ENCODE data around the gene STX18. TPM values are rescaled to one million over a fixed set of nuclear protein-coding genes. Genes with fewer than 3 reads are reported as not detected.
"Not testable (repeated sequence)": the region's sequence is repeated elsewhere in the genome, so short reads cannot be mapped to it uniquely, and the experiment has no call there.

Gene STX18
- total RNA-seq, 2 experiments from 2014 or later = 20.2 to 23.2 TPM

GRCh38 chr4:4422117-4422516 is 119.7 kb downstream of the STX18 start:
- Mint-ChIP-seq H3K36me3 (peaks cover 16% of the 10 kb centered on the region), H3K4me1 (ENCODE audit: low read depth) (peaks cover 26% of the 10 kb centered on the region)
- POLR2A ChIA-PET; H3K27ac Mint-ChIP-seq; CTCF ChIA-PET; intact Hi-C loops (cut with micrococcal nuclease); H3K4me3 Mint-ChIP-seq; H3K9me3 Mint-ChIP-seq; H3K27me3 Mint-ChIP-seq: not testable (repeated sequence)
- peak; percentile 1 for DNase-seq

- POLR2A ChIA-PET = no interaction called here
- peaks cover 28% of the 10 kb centered on the region for H3K4me1 Mint-ChIP-seq (ENCODE audit: low read depth)
- CTCF ChIA-PET = no interaction called here
Observed at GRCh38 chr4:4421356-4421755, 120.5 kb downstream of the STX18 start.

GRCh38 chr4:4420421-4420820 is 121.4 kb downstream of the STX18 start:
- H3K36me3 Mint-ChIP-seq = peaks cover 26% of the 10 kb centered on the region
- H3K27me3 Mint-ChIP-seq = no peaks in the 10 kb centered on the region
- no peak for DNase-seq
- ChIA-PET POLR2A (no interaction called here), CTCF (interaction anchor here (1.5 kb wide), 1 partner anchor 11 kb away, joined by 4 read pairs; no protein-coding TSS in a partner anchor)
- no peak overlapping the region for H3K27ac Mint-ChIP-seq
- no peaks in the 10 kb centered on the region for H3K9me3 Mint-ChIP-seq
- intact Hi-C loops (cut with micrococcal nuclease) = no loop called here
- no peak overlapping the region for H3K4me3 Mint-ChIP-seq
- H3K4me1 Mint-ChIP-seq (ENCODE audit: low read depth) = peaks cover 28% of the 10 kb centered on the region

More at GRCh38 chr4:4421356-4421755, 120.5 kb downstream of the STX18 start:
- Mint-ChIP-seq H3K36me3 (peaks cover 18% of the 10 kb centered on the region), H3K27me3 (no peaks in the 10 kb centered on the region), H3K4me3 (no peak overlapping the region), H3K27ac (no peak overlapping the region), H3K9me3 (no peaks in the 10 kb centered on the region)
- no peak for DNase-seq
- intact Hi-C loops (cut with micrococcal nuclease) = no loop called here

DNA sequence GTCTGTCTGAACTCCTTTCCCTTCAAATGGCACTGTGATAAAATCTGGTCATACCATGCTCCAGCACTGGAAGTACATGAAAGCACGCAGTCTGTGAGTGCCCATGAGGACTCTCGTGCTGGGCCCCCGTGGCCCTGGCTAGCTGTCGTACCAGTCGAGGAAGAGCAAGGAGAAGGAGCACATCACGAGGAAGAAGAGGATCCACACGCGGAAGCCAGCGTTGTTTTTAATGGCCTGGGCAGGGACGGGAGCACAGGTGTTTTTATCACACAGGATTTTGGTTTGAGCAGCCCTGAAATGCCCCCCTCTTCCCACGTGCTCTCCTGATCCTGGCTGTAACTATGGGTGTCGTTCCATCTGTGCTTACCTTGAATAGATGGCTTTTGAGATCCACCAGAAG is 122.0 kb downstream of the STX18 start:
- ChIA-PET POLR2A (no interaction called here), CTCF (interaction anchor here (0.7 to 1.5 kb wide), 2 partner anchors 11 to 17 kb away, joined by 3 to 4 read pairs; no protein-coding TSS in a partner anchor)
- Mint-ChIP-seq H3K4me3 (no peak overlapping the region), H3K9me3 (no peaks in the 10 kb centered on the region), H3K27ac (peak overlapping the region; percentile 64), H3K36me3 (peaks cover 26% of the 10 kb centered on the region), H3K4me1 (ENCODE audit: low read depth) (peaks cover 28% of the 10 kb centered on the region), H3K27me3 (no peaks in the 10 kb centered on the region)
- intact Hi-C loops (cut with micrococcal nuclease) = loop anchor here (1.0 to 2.0 kb wide), 2 partner anchors 10 to 33 kb away; partner anchors contain the start of gene NSG1
- no peak for DNase-seq

- CTCF ChIA-PET = no interaction called here
- intact Hi-C loops (cut with micrococcal nuclease) = loop anchor here (1.0 to 2.0 kb wide), 2 partner anchors 11 to 32 kb away; partner anchors contain the start of gene NSG1
- POLR2A ChIA-PET = no interaction called here
- peaks cover 28% of the 10 kb centered on the region for H3K4me1 Mint-ChIP-seq (ENCODE audit: low read depth)
- H3K27ac Mint-ChIP-seq = peak overlapping the region; percentile 64
- DNase-seq = peak; percentile 55
- H3K27me3 Mint-ChIP-seq = no peaks in the 10 kb centered on the region
- H3K4me3 Mint-ChIP-seq = no peak overlapping the region
- H3K9me3 Mint-ChIP-seq = no peaks in the 10 kb centered on the region
- peaks cover 26% of the 10 kb centered on the region for H3K36me3 Mint-ChIP-seq
Observed at GRCh38 chr4:4418676-4419390, 123.0 kb downstream of the STX18 start.

- H3K4me3 Mint-ChIP-seq = no peak overlapping the region
- POLR2A ChIA-PET = no interaction called here
- no peaks in the 10 kb centered on the region for H3K27me3 Mint-ChIP-seq
- CTCF ChIA-PET = interaction anchor here (1.9 to 2.2 kb wide), 2 partner anchors 13 to 14 kb away, joined by 5 to 6 read pairs; no protein-coding TSS in a partner anchor
- peaks cover 28% of the 10 kb centered on the region for H3K4me1 Mint-ChIP-seq (ENCODE audit: low read depth)
- H3K27ac Mint-ChIP-seq = peak overlapping the region; percentile 28
- peaks cover 26% of the 10 kb centered on the region for H3K36me3 Mint-ChIP-seq
- intact Hi-C loops (cut with micrococcal nuclease) = loop anchor here (2.0 kb wide), 1 partner anchor 31 kb away; the partner anchor contains the start of gene NSG1
- no peak for DNase-seq
- no peaks in the 10 kb centered on the region for H3K9me3 Mint-ChIP-seq
Observed at GRCh38 chr4:4417886-4418285, 124.0 kb downstream of the STX18 start.

- DNase-seq = no peak
- Mint-ChIP-seq H3K4me1 (ENCODE audit: low read depth) (peaks cover 28% of the 10 kb centered on the region), H3K27me3 (no peaks in the 10 kb centered on the region), H3K36me3 (peaks cover 26% of the 10 kb centered on the region), H3K9me3 (no peaks in the 10 kb centered on the region), H3K4me3 (no peak overlapping the region), H3K27ac (peak overlapping the region; percentile 2)
- ChIA-PET POLR2A (no interaction called here), CTCF (interaction anchor here (0.8 to 2.2 kb wide), 3 partner anchors 13 to 72 kb away, joined by 3 to 6 read pairs (median 5); no protein-coding TSS in a partner anchor)
- intact Hi-C loops (cut with micrococcal nuclease) = no loop called here
Observed at GRCh38 chr4:4416981-4417380, 124.9 kb downstream of the STX18 start.

GRCh38 chr4:4415806-4416805 is 125.7 kb downstream of the STX18 start:
- intact Hi-C loops (cut with micrococcal nuclease) = no loop called here
- no peak for DNase-seq
- H3K27me3 Mint-ChIP-seq = no peaks in the 10 kb centered on the region
- ChIA-PET CTCF (interaction anchor here (0.6 to 2.2 kb wide), 3 partner anchors 14 to 75 kb away, joined by 3 to 6 read pairs (median 5); no protein-coding TSS in a partner anchor), POLR2A (no interaction called here)
- H3K9me3 Mint-ChIP-seq = no peaks in the 10 kb centered on the region
- no peak overlapping the region for H3K4me3 Mint-ChIP-seq
- H3K27ac Mint-ChIP-seq = peak overlapping the region; percentile 2
- H3K4me1 Mint-ChIP-seq (ENCODE audit: low read depth) = peaks cover 28% of the 10 kb centered on the region
- H3K36me3 Mint-ChIP-seq = peaks cover 22% of the 10 kb centered on the region

GRCh38 chr4:4415107-4415805 is 126.6 kb downstream of the STX18 start:
- intact Hi-C loops (cut with micrococcal nuclease) = no loop called here

DNA sequence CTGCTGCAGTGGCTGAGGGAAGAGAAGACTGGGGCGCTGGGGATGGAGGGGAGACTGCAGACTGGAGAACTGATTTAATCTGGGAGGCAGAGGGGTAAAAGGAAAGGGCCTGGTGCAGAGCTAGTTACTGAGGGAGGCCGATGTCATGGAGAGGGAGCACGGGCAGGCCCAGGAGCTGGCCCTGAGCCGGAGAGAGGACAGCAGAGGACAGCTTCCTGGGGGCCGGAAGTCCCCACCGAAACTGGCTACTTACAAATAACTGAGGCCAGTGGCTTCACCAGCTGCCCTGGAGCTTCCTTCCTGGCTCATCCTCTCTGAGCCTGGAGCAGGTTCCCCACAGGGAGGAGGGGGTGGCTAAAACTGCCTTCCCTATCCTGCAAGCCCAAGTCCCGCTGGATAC is 128.0 kb downstream of the STX18 start:
- ChIA-PET CTCF (no interaction called here), POLR2A (no interaction called here)
- Mint-ChIP-seq H3K36me3 (peaks cover 13% of the 10 kb centered on the region), H3K27ac (no peak overlapping the region), H3K27me3 (no peaks in the 10 kb centered on the region), H3K9me3 (no peaks in the 10 kb centered on the region), H3K4me3 (no peak overlapping the region), H3K4me1 (ENCODE audit: low read depth) (peaks cover 17% of the 10 kb centered on the region)
- intact Hi-C loops (cut with micrococcal nuclease) = no loop called here
- no peak for DNase-seq

More at GRCh38 chr4:4415107-4415805, 126.6 kb downstream of the STX18 start:
- Mint-ChIP-seq H3K36me3 (peaks cover 17% of the 10 kb centered on the region), H3K4me1 (ENCODE audit: low read depth) (peaks cover 28% of the 10 kb centered on the region), H3K4me3 (no peak overlapping the region), H3K27me3 (no peaks in the 10 kb centered on the region), H3K27ac (no peak overlapping the region), H3K9me3 (no peaks in the 10 kb centered on the region)
- POLR2A ChIA-PET = no interaction called here
- no peak for DNase-seq
- CTCF ChIA-PET = no interaction called here

GRCh38 chr4:4413373-4413725 is 128.5 kb downstream of the STX18 start:
- no peak overlapping the region for H3K27ac Mint-ChIP-seq
- H3K27me3 Mint-ChIP-seq = no peaks in the 10 kb centered on the region
- intact Hi-C loops (cut with micrococcal nuclease) = no loop called here
- DNase-seq = no peak
- no peaks in the 10 kb centered on the region for H3K9me3 Mint-ChIP-seq
- no peak overlapping the region for H3K4me3 Mint-ChIP-seq
- H3K4me1 Mint-ChIP-seq (ENCODE audit: low read depth) = peaks cover 13% of the 10 kb centered on the region
- CTCF ChIA-PET = no interaction called here
- H3K36me3 Mint-ChIP-seq = peaks cover 13% of the 10 kb centered on the region
- POLR2A ChIA-PET = no interaction called here

All from activated CD4-positive, alpha-beta memory T cell treated with anti-CD3 and anti-CD28 coated beads for 36 hours (primary cell).